Measurements from ENCODE around the gene NSDHL.
A peak's percentile ranks its signal among the peaks of the same experiment; 100 is the strongest.

The NSDHL gene

GRCh38 chrX:152915541-152916241 lies 84.8 kb downstream of the NSDHL start:
- DNase-seq, result peak in 1 of 2 donors; percentile 13

DNA sequence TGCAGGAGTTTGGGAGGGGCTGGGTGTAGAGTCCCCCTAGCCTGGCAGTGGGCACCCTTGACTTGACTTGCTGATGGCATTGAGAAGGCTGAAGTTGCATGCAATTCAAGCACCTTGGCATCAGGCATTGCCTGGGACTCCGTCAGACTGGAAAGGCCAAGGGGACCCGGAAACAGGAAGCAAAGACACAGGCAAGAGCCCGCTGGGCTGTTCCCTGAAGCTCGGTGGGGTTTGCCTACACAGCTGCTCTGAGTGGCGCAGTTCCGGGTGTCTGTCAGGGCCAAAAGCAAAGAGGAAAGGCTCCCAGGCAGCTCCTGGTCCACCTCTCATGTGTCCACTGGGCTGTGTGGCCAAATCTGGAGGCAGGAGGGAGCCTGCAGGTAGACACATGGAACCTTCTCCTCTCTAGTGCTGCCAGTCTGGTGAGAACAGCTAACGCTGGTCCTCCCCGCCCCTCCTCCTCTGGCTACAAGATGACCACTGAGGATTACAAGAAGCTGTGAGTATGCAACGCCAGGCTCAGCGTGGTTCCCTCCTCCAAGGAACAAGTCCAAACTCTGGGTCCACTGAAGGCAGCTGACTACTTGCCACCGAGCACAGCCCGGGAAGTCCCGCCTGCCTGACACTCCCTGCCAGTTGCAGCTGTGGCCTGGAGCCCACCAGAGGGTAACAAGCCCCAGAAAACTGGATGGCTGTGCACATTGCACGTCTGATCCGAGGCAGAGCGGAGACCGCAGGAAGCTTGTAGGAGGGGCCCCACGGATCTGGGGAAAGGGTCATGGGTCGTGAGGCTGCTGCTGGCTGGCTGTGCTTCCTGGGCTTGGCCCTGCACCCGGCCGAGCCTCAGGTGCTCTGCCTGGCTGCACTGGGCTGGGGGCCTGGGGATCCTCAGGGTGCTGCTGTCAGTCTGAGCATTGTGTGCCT lies 87.1 kb downstream of the NSDHL start:
- DNase-seq, result no peak

- DNase-seq, result no peak
Observed at GRCh38 chrX:152918707-152919106, 87.8 kb downstream of the NSDHL start.
